Mucosa of descending colon (tissue), 3 donors: ENCODE results near the gene ASIC1. TPM values are rescaled to one million over a fixed set of nuclear protein-coding genes. Genes with fewer than 3 reads are reported as not detected.

ENCODE experiments used
- ATAC-seq: fragments of 200-7000 bp; cut with Tn5 transposase; one replicate; pipeline ENCODE4 v1.9.1; 2020; ENCODE audit warnings: mild to moderate bottlenecking, moderate library complexity
- DNase-seq, 3 donors: peaks; one replicate each; pipeline ENCODE4 v3.0.0-alpha.2; 2020
- H3K36me3 ChIP-seq: fragments of 200-600 bp; one replicate; pipeline ENCODE4 v1.8.0; 2021; ENCODE audit warnings: low read depth, mild to moderate bottlenecking
- H3K4me1 ChIP-seq: fragments of 200-600 bp; one replicate; pipeline ENCODE4 v1.8.0; 2021; ENCODE audit warnings: low read depth, mild to moderate bottlenecking
- H3K4me3 ChIP-seq: fragments of 200-600 bp; one replicate; pipeline ENCODE4 v1.8.0; 2021; ENCODE audit warnings: mild to moderate bottlenecking
- H3K9me3 ChIP-seq: fragments of 200-600 bp; one replicate; pipeline ENCODE4 v1.8.0; 2021; ENCODE audit warnings: mild to moderate bottlenecking
- CTCF ChIP-seq: fragments of 200-600 bp; IDR thresholded peaks from one replicate; pipeline ENCODE4 v1.8.0; 2022; ENCODE audit warnings: antibody characterized with exemption, mild to moderate bottlenecking
- intact Hi-C, 2 donors: fragments of 100-400 bp; cut with DNase I in 1 of 2; cut with micrococcal nuclease in 1 of 2; formaldehyde crosslinking; loops; one replicate each; pipeline versions ENCODE4 v1.11.0 to v1.11.1; 2022; cut with DNase I, micrococcal nuclease
- total RNA-seq, 3 donors: library from RNA; stranded (reverse); fragmentation: NEBNext Ultra II Directional in 2 of 3; extraction: Animal tissue kit (Norgen Biotek cat#: 25700) in 2 of 3; gene quantifications; one replicate each; pipeline versions ENCODE4 v1.2.1 to v1.2.4, GENCODE V29; 2021 to 2023
- donor health status: DM: no; HTN: no; CAD: no; lungs with moderate emphysema.
- donor health status: DM: no; HTN: no; CAD: no.
- donor health status: DM: no; HTN: yes; CAD: no.

Gene ASIC1
- total RNA-seq, 3 donors from 2014 or later = 0.35 to 9.9 (median 1.7) TPM

GRCh38 chr12:50052964-50053363, 4.4 kb upstream of the ASIC1 start:
- no peaks in the 10 kb centered on the region for H3K36me3 ChIP-seq

GRCh38 chr12:50053583-50053982, 3.8 kb upstream of the ASIC1 start:
- no peaks in the 10 kb centered on the region for H3K36me3 ChIP-seq
- H3K4me3 ChIP-seq = no peak overlapping the region
- no peaks in the 10 kb centered on the region for H3K9me3 ChIP-seq
- peaks cover 15% of the 10 kb centered on the region for H3K4me1 ChIP-seq
- no peak for ATAC-seq
- no peak for TF ChIP-seq CTCF
- intact Hi-C loops = loop anchor here in 1 of 2 donors (10.0 kb wide), 1 partner anchor 89 kb away; the partner anchor contains the start of gene AQP5
- DNase-seq = peak in 1 of 3 donors; percentile 16

More at GRCh38 chr12:50052964-50053363, 4.4 kb upstream of the ASIC1 start:
- intact Hi-C loops = loop anchor here in 1 of 2 donors (10.0 kb wide), 1 partner anchor 88 kb away; the partner anchor contains the start of gene AQP5
- Histone ChIP-seq H3K4me3 (no peak overlapping the region), H3K9me3 (no peaks in the 10 kb centered on the region), H3K4me1 (peaks cover 15% of the 10 kb centered on the region)
- no peak for TF ChIP-seq CTCF
- ATAC-seq = no peak
- peak in 1 of 3 donors; percentile 22 for DNase-seq

- no peaks in the 10 kb centered on the region for H3K9me3 ChIP-seq
- DNase-seq = peak; percentile 43 to 61 (median 54)
- TF ChIP-seq CTCF = peak; percentile 87
- no peak overlapping the region for H3K4me3 ChIP-seq
- peaks cover 15% of the 10 kb centered on the region for H3K4me1 ChIP-seq
- ATAC-seq = peak; percentile 57
- no peaks in the 10 kb centered on the region for H3K36me3 ChIP-seq
- intact Hi-C loops = loop anchor here in 1 of 2 donors (10.0 kb wide), 1 partner anchor 91 kb away; the partner anchor contains the start of gene AQP5
Observed at GRCh38 chr12:50055831-50056638, 1.4 kb upstream of the ASIC1 start.

- no peak for TF ChIP-seq CTCF
- H3K4me3 ChIP-seq = no peak overlapping the region
- no peaks in the 10 kb centered on the region for H3K36me3 ChIP-seq
- no peaks in the 10 kb centered on the region for H3K9me3 ChIP-seq
- DNase-seq (peak in 1 of 3 donors; percentile 5), ATAC-seq (no peak)
- peaks cover 15% of the 10 kb centered on the region for H3K4me1 ChIP-seq
- intact Hi-C loops = loop anchor here in 1 of 2 donors (10.0 kb wide), 1 partner anchor 92 kb away; the partner anchor contains the start of gene AQP5
Observed at GRCh38 chr12:50056639-50056976, 788 bp upstream of the ASIC1 start.

- H3K4me3 ChIP-seq = no peak overlapping the region
- intact Hi-C loops = loop anchor here in 1 of 2 donors (10.0 kb wide), 1 partner anchor 93 kb away; the partner anchor contains the start of gene AQP5
- no peaks in the 10 kb centered on the region for H3K36me3 ChIP-seq
- H3K9me3 ChIP-seq = no peaks in the 10 kb centered on the region
- peak in 1 of 3 donors; percentile 50 for DNase-seq
- no peak for ATAC-seq
- TF ChIP-seq CTCF = no peak
- H3K4me1 ChIP-seq = peaks cover 15% of the 10 kb centered on the region
Observed at GRCh38 chr12:50057896-50058670, 687 bp downstream of the ASIC1 start.
